Osteocyte (in vitro differentiated cells): ENCODE measurements around the gene SLC12A4. TPM values are rescaled to one million over a fixed set of nuclear protein-coding genes. Genes with fewer than 3 reads are reported as not detected.

Experiments
- DNase-seq: peaks from one replicate; pipeline ENCODE4 v3.0.0; 2021; ENCODE audit warnings: mixed read lengths; ENCODE audit not compliant: unreplicated experiment; ENCODE audit errors: extremely low spot score
- H3K27ac Mint-ChIP-seq: one replicate; pipeline ENCODE4 v1.8.0; 2021; ENCODE audit warnings: mild to moderate bottlenecking, mixed read lengths; ENCODE audit not compliant: unreplicated experiment
- H3K27me3 Mint-ChIP-seq: one replicate; pipeline ENCODE4 v1.8.0; 2021; ENCODE audit warnings: mixed read lengths; ENCODE audit not compliant: unreplicated experiment
- H3K36me3 Mint-ChIP-seq: one replicate; pipeline ENCODE4 v1.8.0; 2021; ENCODE audit warnings: mixed read lengths; ENCODE audit not compliant: unreplicated experiment
- H3K4me1 Mint-ChIP-seq: one replicate; pipeline ENCODE4 v1.8.0; 2021; ENCODE audit warnings: mixed read lengths; ENCODE audit not compliant: unreplicated experiment
- H3K4me3 Mint-ChIP-seq: one replicate; pipeline ENCODE4 v1.8.0; 2021; ENCODE audit warnings: mild to moderate bottlenecking, moderate library complexity, mixed read lengths; ENCODE audit not compliant: unreplicated experiment
- H3K9me3 Mint-ChIP-seq: one replicate; pipeline ENCODE4 v1.8.0; 2021; ENCODE audit warnings: mixed read lengths; ENCODE audit not compliant: unreplicated experiment
- total RNA-seq: library from RNA; stranded (reverse); gene quantifications from 2 replicates; pipeline ENCODE4 v1.2.1, GENCODE V29; 2021
- TF ChIP-seq, protein P1 (sequence below): fragments of 200-600 bp; sonication (generic); IDR thresholded peaks from 2 replicates; pipeline ENCODE4 v1.5.0; 2021; ENCODE audit warnings: antibody characterized with exemption, mild to moderate bottlenecking, moderate library complexity

Gene SLC12A4
- total RNA-seq, 1 donor from 2014 or later = 90.7 TPM

DNA sequence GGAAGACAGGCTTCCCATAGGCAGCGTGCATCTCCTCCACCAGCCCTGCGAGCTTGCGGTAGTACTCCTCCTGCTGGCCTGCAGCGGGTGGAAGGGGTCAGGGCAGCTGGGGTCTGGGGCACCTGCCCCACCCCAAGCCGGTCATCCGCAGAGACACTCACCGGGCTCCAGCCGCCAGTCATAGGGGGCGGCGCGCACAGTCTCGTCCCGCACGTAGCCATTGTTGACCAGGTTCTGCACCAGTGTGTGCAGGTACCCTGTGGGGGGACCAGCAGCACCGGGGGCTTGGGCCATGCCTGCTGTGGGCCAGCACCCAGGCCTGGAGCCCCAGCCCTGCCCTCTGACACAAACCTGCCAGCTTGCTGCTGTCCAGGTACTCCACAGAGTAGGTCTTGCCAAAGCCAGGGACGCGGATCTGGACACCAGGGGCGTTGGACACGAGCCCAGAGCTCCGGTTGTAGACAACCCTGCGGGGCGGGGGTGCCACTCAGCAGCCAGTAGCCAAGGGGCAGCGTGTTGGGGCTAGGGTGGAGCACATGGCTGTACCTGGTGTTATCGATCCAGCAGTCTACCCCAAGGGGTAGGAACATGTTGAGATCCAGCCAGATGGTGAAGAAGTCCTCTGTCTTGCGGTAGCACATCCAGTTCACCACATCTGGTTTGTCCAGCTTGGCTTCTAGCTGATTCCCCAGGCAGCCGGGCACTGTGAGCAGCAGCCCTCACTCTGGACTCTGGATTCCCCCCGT is 25.8 kb downstream of the SLC12A4 start:
- no peak overlapping the region for H3K27ac Mint-ChIP-seq
- TF ChIP-seq, protein P1, sequence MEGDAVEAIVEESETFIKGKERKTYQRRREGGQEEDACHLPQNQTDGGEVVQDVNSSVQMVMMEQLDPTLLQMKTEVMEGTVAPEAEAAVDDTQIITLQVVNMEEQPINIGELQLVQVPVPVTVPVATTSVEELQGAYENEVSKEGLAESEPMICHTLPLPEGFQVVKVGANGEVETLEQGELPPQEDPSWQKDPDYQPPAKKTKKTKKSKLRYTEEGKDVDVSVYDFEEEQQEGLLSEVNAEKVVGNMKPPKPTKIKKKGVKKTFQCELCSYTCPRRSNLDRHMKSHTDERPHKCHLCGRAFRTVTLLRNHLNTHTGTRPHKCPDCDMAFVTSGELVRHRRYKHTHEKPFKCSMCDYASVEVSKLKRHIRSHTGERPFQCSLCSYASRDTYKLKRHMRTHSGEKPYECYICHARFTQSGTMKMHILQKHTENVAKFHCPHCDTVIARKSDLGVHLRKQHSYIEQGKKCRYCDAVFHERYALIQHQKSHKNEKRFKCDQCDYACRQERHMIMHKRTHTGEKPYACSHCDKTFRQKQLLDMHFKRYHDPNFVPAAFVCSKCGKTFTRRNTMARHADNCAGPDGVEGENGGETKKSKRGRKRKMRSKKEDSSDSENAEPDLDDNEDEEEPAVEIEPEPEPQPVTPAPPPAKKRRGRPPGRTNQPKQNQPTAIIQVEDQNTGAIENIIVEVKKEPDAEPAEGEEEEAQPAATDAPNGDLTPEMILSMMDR = no peak
- peaks cover 7% of the 10 kb centered on the region for H3K36me3 Mint-ChIP-seq
- peaks cover 3% of the 10 kb centered on the region for H3K4me1 Mint-ChIP-seq
- DNase-seq = no peak
- no peaks in the 10 kb centered on the region for H3K27me3 Mint-ChIP-seq
- H3K4me3 Mint-ChIP-seq = no peak overlapping the region
- no peaks in the 10 kb centered on the region for H3K9me3 Mint-ChIP-seq

DNA sequence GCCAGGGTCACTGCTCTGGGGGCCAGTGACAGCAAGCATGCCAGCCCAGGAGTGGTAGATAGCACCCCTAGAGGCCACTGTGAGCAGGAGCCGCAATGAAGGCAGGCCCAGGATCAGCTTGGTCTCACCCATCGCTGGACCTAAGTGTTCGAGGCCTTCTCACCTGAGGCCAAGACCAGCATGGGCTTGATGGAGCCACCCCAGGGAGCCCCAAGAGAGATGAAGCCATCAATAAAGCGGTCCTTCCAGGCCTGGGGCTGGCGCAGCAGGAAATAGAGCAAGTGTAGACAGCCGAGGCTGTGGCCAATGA is 26.3 kb downstream of the SLC12A4 start:
- Mint-ChIP-seq H3K36me3 (peaks cover 7% of the 10 kb centered on the region), H3K27me3 (no peaks in the 10 kb centered on the region), H3K9me3 (no peaks in the 10 kb centered on the region), H3K27ac (no peak overlapping the region), H3K4me1 (peaks cover 6% of the 10 kb centered on the region), H3K4me3 (no peak overlapping the region)
- DNase-seq = no peak
- TF ChIP-seq, protein P1 = peak; percentile 64

DNA sequence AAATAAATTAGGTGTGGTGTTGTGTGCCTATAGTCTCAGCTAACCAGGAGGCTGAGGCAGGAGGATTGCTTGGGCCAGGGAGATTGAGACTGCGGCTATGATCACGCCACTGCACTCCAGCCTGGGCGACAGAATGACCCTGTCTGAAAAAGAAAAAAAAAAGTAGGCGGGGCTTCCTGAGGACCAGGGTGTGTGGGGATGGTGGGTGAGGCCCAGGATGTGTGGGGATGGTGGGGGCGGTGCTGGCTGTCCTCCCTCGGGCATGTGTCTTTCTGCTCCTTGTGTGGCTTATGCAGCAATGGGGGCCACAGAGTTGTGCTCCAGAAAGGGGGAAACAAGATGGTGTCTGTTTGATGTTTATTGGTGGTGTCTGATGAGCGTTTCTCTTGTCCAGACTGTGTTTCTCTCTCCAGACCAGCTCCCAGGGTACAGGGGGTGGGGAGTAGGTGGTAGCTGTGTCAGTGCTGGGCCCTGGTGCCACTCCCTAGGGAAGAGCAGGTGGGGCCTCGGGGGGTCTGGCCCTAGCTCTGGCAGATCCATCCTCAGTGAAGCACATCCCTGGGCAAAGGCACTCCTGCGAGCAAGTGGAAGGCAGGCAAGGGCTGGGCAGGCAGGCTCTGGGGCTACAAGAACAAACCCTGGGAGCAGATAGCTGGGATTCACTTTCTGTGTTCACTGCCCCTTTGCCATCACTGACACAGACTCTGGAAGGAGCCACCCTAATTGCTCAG is 26.8 kb downstream of the SLC12A4 start:
- Mint-ChIP-seq H3K4me3 (no peak overlapping the region), H3K4me1 (peaks cover 10% of the 10 kb centered on the region), H3K27ac (peak overlapping the region; percentile 54), H3K36me3 (peaks cover 7% of the 10 kb centered on the region), H3K9me3 (no peaks in the 10 kb centered on the region), H3K27me3 (no peaks in the 10 kb centered on the region)
- no peak for DNase-seq
- TF ChIP-seq, protein P1 = no peak

DNA sequence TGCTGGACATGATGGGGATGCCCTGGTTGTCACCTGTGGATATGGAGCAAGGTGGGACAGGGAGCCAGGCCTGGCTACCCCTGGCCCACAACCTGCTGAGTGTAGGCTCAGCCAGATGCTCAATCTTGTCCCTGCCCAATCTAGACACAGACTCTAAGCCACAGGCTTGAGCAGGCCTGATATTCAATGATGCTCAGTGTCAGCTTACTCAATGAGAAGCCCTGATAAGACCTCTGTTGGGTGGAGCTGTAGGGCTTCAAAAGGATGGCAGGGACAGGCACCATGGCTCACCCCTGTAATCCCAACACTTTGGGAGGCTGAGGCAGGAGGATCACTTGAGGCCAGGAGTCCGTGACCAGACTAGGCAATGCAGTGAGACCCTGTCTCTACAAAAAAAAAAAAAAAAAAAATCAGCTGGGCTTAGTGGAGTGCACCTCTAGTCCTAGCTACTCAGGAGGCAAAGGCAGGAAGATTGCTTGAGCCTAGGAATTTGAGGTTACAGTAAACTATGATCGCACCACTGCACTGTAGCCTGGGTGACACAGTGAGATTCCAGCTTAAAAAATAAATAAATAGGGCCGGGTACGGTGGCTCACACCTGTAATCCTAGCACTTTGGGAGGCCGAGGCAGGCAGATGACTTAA is 27.9 kb downstream of the SLC12A4 start:
- Mint-ChIP-seq H3K9me3 (no peaks in the 10 kb centered on the region), H3K27me3 (no peaks in the 10 kb centered on the region), H3K4me3 (no peak overlapping the region), H3K4me1 (peaks cover 10% of the 10 kb centered on the region), H3K27ac (no peak overlapping the region), H3K36me3 (peaks cover 7% of the 10 kb centered on the region)
- TF ChIP-seq, protein P1 = no peak
- DNase-seq = no peak
